SK-N-MC (cell line): Measurements from ENCODE around the gene SBF2.

ENCODE experiments used
- EZH2 ChIP-seq: fragments of 200-600 bp; sonication (generic); IDR thresholded peaks from one replicate; pipeline ENCODE4 v1.6.1; 2017; ENCODE audit warnings: antibody characterized with exemption
- FOXP2 ChIP-seq: optimal IDR thresholded peaks from 2 replicates; pipeline ENCODE3; 2011; ENCODE audit warnings: mild to moderate bottlenecking, moderate library complexity; ENCODE audit not compliant: insufficient read depth; ENCODE audit errors: extremely low read length, control extremely low read depth
- POLR2AphosphoS5 ChIP-seq: IDR thresholded peaks from 2 replicates; pipeline ENCODE4 v1.6.1; 2012; ENCODE audit warnings: mild to moderate bottlenecking, low read depth, low read length, borderline replicate concordance

DNA sequence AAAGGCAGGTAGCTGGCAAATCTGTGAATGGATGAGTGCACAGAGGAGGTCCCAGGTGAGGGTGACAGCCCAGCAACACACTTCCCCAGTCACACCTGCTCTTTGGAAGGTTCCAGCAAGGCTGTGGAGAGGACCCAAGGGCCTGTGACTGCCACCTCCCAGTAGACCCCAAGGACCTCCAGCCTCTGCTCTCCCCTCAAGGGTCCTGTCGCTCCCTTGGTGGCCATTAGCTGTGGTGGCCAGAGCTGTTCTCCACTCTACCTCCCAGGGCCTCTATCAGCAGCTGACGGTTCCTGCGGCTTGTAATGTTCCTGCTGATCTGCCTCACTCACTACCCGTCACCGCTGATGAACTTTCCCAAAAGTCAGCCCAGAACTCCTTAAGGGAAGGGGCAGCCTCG lies 537.1 kb downstream of the SBF2 start:
- no peak for TF ChIP-seq POLR2AphosphoS5
- no peak for TF ChIP-seq EZH2
- TF ChIP-seq FOXP2 = no peak
